Activated CD4-positive, alpha-beta T cell treated with anti-CD3 and anti-CD28 coated beads for 36 hours (primary cell): Measurements from ENCODE around the gene TACC2. TPM values are rescaled to one million over a fixed set of nuclear protein-coding genes. Genes with fewer than 3 reads are reported as not detected.

Source experiments
- ATAC-seq: fragments of 200-7000 bp; cut with Tn5 transposase; one replicate; pipeline ENCODE4 v1.10.0; 2021; ENCODE audit warnings: mild to moderate bottlenecking, moderate library complexity
- CTCF ChIA-PET: fragments of 350-600 bp; sonication (Branson Sonifier 250); formaldehyde crosslinking; loops from one replicate; lab custom pipeline; 2021; ENCODE audit warnings: antibody characterized with exemption; lab: Charles Lee
- POLR2A ChIA-PET: fragments of 350-600 bp; sonication (Branson Sonifier 250); formaldehyde crosslinking; loops from one replicate; lab custom pipeline; 2021; ENCODE audit warnings: antibody characterized with exemption, inconsistent platforms; lab: Charles Lee
- DNase-seq: peaks from one replicate; pipeline ENCODE4 v3.0.0-alpha.2; 2020
- H3K27ac Mint-ChIP-seq: one replicate; pipeline ENCODE4 v1.8.0; 2021; ENCODE audit warnings: mixed read lengths
- H3K27me3 Mint-ChIP-seq: one replicate; pipeline ENCODE4 v1.8.0; 2021; ENCODE audit warnings: mixed read lengths
- H3K36me3 Mint-ChIP-seq: one replicate; pipeline ENCODE4 v1.8.0; 2021; ENCODE audit warnings: low read depth, mixed read lengths
- H3K4me1 Mint-ChIP-seq: one replicate; pipeline ENCODE4 v1.8.0; 2021; ENCODE audit warnings: mixed read lengths
- H3K4me3 Mint-ChIP-seq: one replicate; pipeline ENCODE4 v1.8.0; 2021; ENCODE audit warnings: mild to moderate bottlenecking, moderate library complexity, mixed read lengths
- H3K9me3 Mint-ChIP-seq: one replicate; pipeline ENCODE4 v1.8.0; 2021; ENCODE audit warnings: low read depth, mixed read lengths
- intact Hi-C, 2 experiments: fragments of 100-400 bp; cut with DNase I in 1 of 2; cut with micrococcal nuclease in 1 of 2; formaldehyde crosslinking; loops; one replicate each; pipeline versions ENCODE4 v1.14.2 to v1.15.1; 2022 to 2024; cut with DNase I, micrococcal nuclease
- total RNA-seq, 2 experiments: library from RNA; stranded (reverse); gene quantifications; one replicate each; pipeline ENCODE4 v1.2.3, GENCODE V29; 2021

TACC2 gene
- total RNA-seq, 2 experiments from 2014 or later, result not detected

DNA sequence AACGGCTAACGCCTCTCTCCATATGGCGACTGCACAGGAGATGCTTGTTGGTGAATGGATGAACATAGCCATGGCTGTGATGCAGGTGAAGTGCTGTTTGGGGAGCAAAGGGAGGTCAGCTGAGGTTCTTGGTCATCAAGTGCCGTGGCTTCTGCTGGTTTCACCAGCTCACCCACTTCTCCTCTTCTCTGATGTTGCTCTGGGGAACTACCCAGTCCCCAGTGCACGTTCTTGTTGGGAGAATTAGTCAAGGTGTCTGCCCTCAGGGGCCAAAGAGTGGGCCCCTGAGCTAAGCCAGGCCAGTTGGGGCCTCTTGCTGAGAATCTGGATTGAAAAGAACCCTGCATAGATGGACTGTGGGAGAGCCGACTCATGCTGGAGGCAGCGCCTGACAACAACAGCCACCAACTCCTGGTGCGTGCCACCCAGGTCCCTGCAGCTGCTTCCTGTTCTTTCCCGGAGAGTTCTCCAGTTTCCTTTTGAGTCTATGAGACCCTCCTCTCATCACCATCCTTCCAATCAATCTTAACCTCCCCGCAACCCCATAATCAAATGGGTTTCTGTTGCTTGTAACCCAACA is 285.1 kb downstream of the TACC2 start:
- Mint-ChIP-seq H3K36me3 (no peaks in the 10 kb centered on the region), H3K27me3 (peaks cover 1% of the 10 kb centered on the region), H3K9me3 (no peaks in the 10 kb centered on the region), H3K4me3 (no peak overlapping the region), H3K27ac (no peak overlapping the region), H3K4me1 (no peaks in the 10 kb centered on the region)
- no peak for DNase-seq
- CTCF ChIA-PET, result interaction anchor here (1.5 kb wide), 1 partner anchor 25 kb away, joined by 4 read pairs; no protein-coding TSS in a partner anchor
- POLR2A ChIA-PET, result no interaction called here
- intact Hi-C loops, result no loop called here
- ATAC-seq, result no peak

DNA sequence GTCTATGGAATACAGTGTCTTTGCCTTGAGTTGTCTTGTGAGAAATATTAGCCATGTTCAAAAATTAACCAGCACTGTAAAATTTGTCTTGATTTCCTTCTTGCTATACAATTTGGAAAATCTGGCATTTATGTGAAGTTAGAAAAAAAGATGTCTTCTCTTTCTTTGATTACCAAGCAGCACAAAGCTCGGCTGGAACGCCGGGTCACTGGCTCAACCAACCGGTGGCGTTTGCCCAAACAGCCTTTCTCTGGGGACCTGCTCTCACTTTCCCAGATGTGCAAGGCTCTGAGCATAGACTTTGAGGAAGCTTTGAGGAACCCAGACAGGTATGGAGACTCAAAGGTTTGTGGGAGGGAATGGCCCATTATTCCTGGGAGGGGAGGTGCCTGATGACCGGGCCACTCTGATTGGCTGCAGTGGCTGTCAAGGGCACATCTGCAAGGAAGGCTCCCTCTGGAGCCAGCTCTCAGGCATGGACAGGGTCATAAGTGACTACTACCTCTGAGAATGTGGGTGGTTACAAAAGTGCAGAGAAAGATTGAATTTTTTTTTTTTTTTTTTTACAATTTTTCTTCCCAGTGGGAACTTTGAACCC is 287.7 kb downstream of the TACC2 start:
- H3K4me3 Mint-ChIP-seq, result no peak overlapping the region
- no peak for DNase-seq
- no peaks in the 10 kb centered on the region for H3K9me3 Mint-ChIP-seq
- no peak for ATAC-seq
- peaks cover 8% of the 10 kb centered on the region for H3K27me3 Mint-ChIP-seq
- ChIA-PET CTCF (interaction anchor here (0.8 kb wide), 1 partner anchor 9 kb away, joined by 3 read pairs; no protein-coding TSS in a partner anchor), POLR2A (no interaction called here)
- no peaks in the 10 kb centered on the region for H3K4me1 Mint-ChIP-seq
- no peak overlapping the region for H3K27ac Mint-ChIP-seq
- intact Hi-C loops, result no loop called here
- H3K36me3 Mint-ChIP-seq, result no peaks in the 10 kb centered on the region

DNA sequence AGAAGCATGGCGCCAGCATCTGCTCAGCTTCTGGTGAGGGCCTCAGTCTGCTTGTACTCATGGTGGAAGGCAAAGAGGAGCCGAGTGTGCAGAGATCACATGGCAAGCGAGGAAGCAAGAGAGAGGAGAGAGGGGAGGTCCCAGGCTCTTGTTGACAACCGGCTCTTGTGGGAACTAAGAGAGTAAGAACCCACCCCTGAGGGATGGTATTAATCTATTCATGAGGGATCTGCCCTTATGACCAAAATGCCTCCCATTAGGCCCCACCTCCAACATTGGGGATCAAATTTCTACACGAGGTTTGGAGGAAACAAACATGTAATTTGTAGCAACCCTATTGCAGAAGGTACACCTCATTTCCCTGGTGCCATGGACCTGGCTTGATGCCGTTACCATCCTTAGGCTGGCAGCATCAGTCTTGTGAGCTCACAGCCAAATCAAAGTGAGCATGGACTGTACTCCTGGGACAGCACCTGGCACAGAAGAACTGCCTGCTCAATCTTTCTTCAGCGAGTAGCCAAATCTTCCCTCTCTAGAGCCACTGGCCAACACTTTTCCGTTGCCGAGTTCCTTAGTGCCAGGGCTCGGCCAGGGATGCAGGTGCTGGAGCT is 288.7 kb downstream of the TACC2 start:
- intact Hi-C loops, result no loop called here
- no peak for DNase-seq
- Mint-ChIP-seq H3K4me3 (no peak overlapping the region), H3K9me3 (no peaks in the 10 kb centered on the region), H3K27me3 (peaks cover 15% of the 10 kb centered on the region), H3K36me3 (no peaks in the 10 kb centered on the region), H3K27ac (no peak overlapping the region), H3K4me1 (no peaks in the 10 kb centered on the region)
- no peak for ATAC-seq
- POLR2A ChIA-PET, result no interaction called here
- CTCF ChIA-PET, result interaction anchor here (0.5 to 0.8 kb wide), 2 partner anchors 10 to 39 kb away, joined by 3 read pairs; no protein-coding TSS in a partner anchor

DNA sequence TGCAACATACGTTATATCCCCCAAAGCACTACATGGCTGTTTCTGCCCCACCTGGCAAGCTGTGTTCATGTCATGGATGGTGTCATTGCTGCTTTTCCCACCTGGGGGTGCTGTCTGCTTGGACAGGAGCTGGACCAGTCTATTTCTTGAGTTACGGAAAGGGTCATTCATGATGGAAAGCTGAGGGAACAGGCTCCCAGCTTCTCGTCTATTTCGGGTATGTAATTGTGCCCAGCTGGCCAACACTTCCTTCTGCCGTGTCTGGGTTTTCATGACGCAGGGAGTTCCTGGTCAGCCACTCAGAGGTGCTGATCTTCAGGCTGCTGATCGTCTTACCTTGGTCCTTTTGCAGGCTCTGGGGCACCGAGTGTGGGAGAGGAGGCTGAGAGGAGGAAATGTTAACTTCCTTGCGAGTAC is 290.8 kb downstream of the TACC2 start:
- no peaks in the 10 kb centered on the region for H3K4me1 Mint-ChIP-seq
- POLR2A ChIA-PET, result no interaction called here
- intact Hi-C loops, result no loop called here
- CTCF ChIA-PET, result interaction anchor here (0.6 to 2.7 kb wide), 8 partner anchors 14 to 1234 kb away, joined by 3 to 15 read pairs (median 4); no protein-coding TSS in a partner anchor
- ATAC-seq (no peak), DNase-seq (peak; percentile 48)
- no peaks in the 10 kb centered on the region for H3K36me3 Mint-ChIP-seq
- no peak overlapping the region for H3K27ac Mint-ChIP-seq
- H3K9me3 Mint-ChIP-seq, result no peaks in the 10 kb centered on the region
- H3K4me3 Mint-ChIP-seq, result no peak overlapping the region
- peaks cover 13% of the 10 kb centered on the region for H3K27me3 Mint-ChIP-seq

DNA sequence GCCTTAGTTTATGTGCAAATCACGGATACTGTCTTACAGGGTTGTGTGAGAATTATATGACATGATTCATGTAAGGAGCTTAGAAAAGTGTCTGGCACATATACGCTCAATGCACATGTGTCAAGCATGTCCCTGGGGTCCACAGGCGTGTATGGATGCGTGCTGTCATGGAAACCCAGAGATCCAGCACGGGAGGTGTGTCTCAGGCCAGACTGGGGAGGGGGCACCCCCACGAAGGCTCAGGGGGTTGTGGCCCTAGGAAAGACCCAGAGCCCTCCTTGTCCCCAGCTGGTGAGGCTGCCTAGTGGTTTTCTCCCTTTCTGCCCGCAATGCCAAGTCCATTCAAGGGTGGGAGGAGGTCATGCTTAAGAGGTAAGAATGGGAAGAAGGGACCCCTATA is 291.2 kb downstream of the TACC2 start:
- no peak overlapping the region for H3K27ac Mint-ChIP-seq
- H3K4me3 Mint-ChIP-seq, result no peak overlapping the region
- H3K27me3 Mint-ChIP-seq, result peaks cover 13% of the 10 kb centered on the region
- CTCF ChIA-PET, result interaction anchor here (0.6 to 2.7 kb wide), 6 partner anchors 14 to 286 kb away, joined by 3 to 15 read pairs (median 4); no protein-coding TSS in a partner anchor
- no peaks in the 10 kb centered on the region for H3K9me3 Mint-ChIP-seq
- DNase-seq (no peak), ATAC-seq (no peak)
- H3K36me3 Mint-ChIP-seq, result no peaks in the 10 kb centered on the region
- intact Hi-C loops, result no loop called here
- POLR2A ChIA-PET, result no interaction called here
- no peaks in the 10 kb centered on the region for H3K4me1 Mint-ChIP-seq

DNA sequence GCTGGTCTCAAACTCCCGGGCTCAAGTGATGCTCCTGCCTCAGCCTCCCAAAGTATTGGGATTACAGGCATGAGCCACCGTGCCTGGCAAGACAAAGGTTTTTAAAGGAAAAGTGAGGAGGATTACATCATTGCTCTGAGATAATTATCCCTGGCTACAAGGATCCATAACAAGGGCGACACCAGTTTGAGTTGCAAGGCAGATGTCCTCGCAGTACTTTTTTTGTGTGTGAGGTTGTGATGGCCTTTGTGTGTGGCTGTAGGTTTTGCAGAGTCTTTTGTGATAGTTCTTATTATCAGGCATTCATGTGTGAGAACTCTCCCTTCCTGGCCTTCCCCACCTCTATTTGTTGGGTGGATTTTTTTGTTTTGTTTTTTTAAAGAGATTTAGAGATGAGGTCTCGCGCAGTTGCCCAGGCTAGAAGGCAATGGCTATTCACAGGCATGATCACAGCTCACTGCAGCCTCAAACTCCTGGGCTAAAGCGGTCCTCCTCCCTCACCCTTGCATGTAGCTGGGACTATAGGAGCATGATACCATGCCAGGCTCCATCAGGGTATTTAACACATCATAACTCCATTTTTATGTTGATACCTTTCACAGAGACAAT is 292.2 kb downstream of the TACC2 start:
- no peak overlapping the region for H3K4me3 Mint-ChIP-seq
- H3K27ac Mint-ChIP-seq, result no peak overlapping the region
- CTCF ChIA-PET, result interaction anchor here (2.7 kb wide), 1 partner anchor 153 kb away, joined by 15 read pairs; no protein-coding TSS in a partner anchor
- no peaks in the 10 kb centered on the region for H3K9me3 Mint-ChIP-seq
- H3K4me1 Mint-ChIP-seq, result no peaks in the 10 kb centered on the region
- POLR2A ChIA-PET, result no interaction called here
- H3K36me3 Mint-ChIP-seq, result no peaks in the 10 kb centered on the region
- intact Hi-C loops, result no loop called here
- peaks cover 13% of the 10 kb centered on the region for H3K27me3 Mint-ChIP-seq
- ATAC-seq (no peak), DNase-seq (no peak)

DNA sequence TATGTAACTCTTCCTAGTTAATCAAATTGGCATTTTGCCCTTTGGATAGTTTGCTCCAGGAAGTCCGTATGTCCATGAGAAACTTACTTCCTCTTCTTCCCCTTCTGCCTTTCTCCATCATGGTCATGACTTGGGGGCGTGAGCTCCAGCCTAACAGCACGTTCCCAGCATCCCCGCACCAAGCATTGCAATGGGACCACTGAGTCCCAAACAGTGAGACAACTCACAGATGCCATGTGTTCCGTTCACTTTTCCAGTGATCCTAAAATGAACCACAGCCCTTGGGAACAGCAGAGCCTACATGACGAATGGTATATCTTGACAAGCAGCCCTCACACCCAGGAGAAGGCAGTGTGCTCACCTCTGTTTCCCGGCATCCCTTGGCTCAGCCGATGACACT is 292.8 kb downstream of the TACC2 start:
- no peak overlapping the region for H3K4me3 Mint-ChIP-seq
- ATAC-seq, result no peak
- peaks cover 13% of the 10 kb centered on the region for H3K27me3 Mint-ChIP-seq
- DNase-seq, result no peak
- intact Hi-C loops, result no loop called here
- no peak overlapping the region for H3K27ac Mint-ChIP-seq
- H3K36me3 Mint-ChIP-seq, result no peaks in the 10 kb centered on the region
- POLR2A ChIA-PET, result no interaction called here
- CTCF ChIA-PET, result no interaction called here
- no peaks in the 10 kb centered on the region for H3K9me3 Mint-ChIP-seq
- no peaks in the 10 kb centered on the region for H3K4me1 Mint-ChIP-seq

DNA sequence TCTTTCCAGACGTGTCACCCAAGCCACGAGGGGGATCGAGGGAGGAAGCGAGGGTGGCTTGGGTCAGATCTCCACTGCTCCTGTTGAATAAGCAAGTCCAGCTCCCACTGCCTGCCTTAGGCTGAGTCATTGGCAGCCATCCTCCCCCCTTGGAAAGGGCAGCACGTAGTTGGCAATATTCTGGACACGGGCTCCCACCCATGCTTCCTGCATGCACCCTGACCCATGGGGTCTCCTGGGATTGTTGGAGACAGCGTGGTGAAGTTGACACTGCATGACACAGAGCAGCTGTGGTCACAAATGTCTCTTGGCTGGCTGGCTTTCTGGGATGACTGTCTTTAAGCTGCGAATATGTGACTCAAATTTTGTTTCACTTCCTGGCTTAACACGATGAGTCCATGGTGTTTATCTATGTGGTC is 293.3 kb downstream of the TACC2 start:
- CTCF ChIA-PET, result no interaction called here
- H3K27ac Mint-ChIP-seq, result no peak overlapping the region
- no peaks in the 10 kb centered on the region for H3K4me1 Mint-ChIP-seq
- POLR2A ChIA-PET, result no interaction called here
- DNase-seq, result no peak
- ATAC-seq, result no peak
- intact Hi-C loops, result no loop called here
- H3K36me3 Mint-ChIP-seq, result no peaks in the 10 kb centered on the region
- no peak overlapping the region for H3K4me3 Mint-ChIP-seq
- peaks cover 13% of the 10 kb centered on the region for H3K27me3 Mint-ChIP-seq
- no peaks in the 10 kb centered on the region for H3K9me3 Mint-ChIP-seq

DNA sequence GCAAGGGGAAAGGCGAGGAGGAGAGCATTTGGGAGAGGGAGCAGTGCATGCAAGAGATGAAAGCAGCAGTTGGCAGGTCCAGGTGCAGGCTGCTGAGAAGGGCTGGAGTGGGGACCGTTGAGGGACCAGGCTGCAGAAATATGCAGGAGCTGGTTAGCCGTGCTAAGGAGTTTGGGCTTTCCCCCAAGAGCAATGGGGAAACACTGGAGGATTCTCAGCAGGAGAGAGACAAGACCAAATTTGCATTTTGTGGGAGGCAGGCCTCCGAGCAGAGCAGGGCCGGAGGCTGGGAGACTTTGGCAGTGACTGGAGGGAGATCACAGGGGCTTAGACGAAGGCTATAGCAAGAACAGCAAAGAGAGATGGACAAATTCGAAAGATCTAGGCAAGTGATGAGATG is 293.9 kb downstream of the TACC2 start:
- POLR2A ChIA-PET, result no interaction called here
- Mint-ChIP-seq H3K27me3 (peaks cover 14% of the 10 kb centered on the region), H3K27ac (no peak overlapping the region), H3K4me1 (no peaks in the 10 kb centered on the region), H3K4me3 (no peak overlapping the region), H3K36me3 (no peaks in the 10 kb centered on the region), H3K9me3 (no peaks in the 10 kb centered on the region)
- CTCF ChIA-PET, result no interaction called here
- ATAC-seq, result no peak
- no peak for DNase-seq
- intact Hi-C loops, result no loop called here

DNA sequence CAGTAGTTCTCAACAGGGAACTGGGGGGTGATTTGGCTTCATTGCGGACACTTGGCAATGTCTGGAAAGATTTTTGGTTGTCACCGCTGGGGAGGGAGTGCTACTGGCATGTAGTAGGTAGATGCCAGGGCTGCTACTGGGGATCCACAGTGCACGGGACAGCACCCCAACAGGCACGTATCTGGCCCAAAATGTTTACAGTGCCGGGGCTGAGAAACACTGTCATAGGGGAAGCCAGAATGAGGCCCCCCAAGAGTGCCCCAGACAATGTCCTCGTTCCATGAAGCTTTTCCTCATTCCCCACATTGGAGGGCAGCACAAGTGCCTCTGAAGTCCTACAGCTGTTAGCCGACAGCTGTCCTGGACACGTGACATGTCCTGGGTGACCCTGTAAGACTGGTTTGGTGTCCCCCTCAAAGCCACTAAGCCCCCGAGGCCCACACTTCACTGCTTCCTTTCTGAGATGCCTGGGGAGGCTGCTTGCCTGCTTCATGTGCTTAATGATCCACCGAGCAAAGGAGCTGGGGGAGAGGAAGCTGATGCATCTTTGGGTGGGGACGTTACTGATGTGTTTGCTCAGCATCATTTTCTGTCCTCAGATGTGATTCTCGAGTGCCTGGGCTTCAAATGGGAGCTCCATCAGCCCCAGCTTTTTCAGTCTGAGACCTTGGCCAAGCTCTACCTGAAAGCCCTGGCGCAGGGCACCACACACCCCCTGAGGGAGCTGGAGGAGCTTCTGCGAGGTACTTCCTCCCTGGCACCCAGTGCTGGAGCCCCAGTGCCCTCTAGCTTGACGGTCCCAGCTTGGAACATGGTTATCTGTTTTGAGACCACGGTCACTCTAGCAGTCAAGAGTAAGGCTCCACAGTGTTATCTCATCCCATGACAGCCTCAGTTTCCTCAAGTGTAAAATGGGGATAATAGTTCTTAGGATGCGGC is 296.8 kb downstream of the TACC2 start:
- Mint-ChIP-seq H3K9me3 (no peaks in the 10 kb centered on the region), H3K4me1 (no peaks in the 10 kb centered on the region), H3K36me3 (no peaks in the 10 kb centered on the region), H3K4me3 (no peak overlapping the region), H3K27ac (no peak overlapping the region), H3K27me3 (peaks cover 12% of the 10 kb centered on the region)
- no peak for ATAC-seq
- intact Hi-C loops, result no loop called here
- ChIA-PET POLR2A (no interaction called here), CTCF (interaction anchor here (0.6 to 1.2 kb wide), 2 partner anchors 13 to 477 kb away, joined by 3 to 7 read pairs; no protein-coding TSS in a partner anchor)
- no peak for DNase-seq

DNA sequence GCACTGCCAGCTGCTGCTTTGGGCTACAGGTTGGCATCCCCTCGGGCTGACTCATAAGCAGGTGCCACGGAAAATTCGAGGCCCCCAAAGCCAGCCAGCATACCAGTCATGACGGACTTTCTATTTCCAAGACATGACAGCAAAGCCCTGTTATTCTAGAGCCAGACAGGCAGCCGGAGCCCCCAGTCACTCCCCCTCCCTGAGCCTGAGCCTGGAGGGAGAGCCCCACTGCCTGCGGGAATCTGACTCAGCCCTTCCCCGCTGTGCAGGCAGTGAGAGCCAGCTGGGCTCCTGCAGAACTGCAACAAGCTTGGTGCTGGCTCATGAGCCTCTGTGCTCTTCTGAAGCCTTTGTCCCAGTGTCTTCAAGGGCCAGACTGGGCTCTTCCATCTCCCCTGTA is 297.9 kb downstream of the TACC2 start:
- POLR2A ChIA-PET, result no interaction called here
- peaks cover 9% of the 10 kb centered on the region for H3K27me3 Mint-ChIP-seq
- no peak overlapping the region for H3K27ac Mint-ChIP-seq
- no peaks in the 10 kb centered on the region for H3K9me3 Mint-ChIP-seq
- H3K36me3 Mint-ChIP-seq, result no peaks in the 10 kb centered on the region
- H3K4me1 Mint-ChIP-seq, result no peaks in the 10 kb centered on the region
- CTCF ChIA-PET, result interaction anchor here (0.6 kb wide), 1 partner anchor 488 kb away, joined by 3 read pairs; no protein-coding TSS in a partner anchor
- no peak for ATAC-seq
- intact Hi-C loops, result no loop called here
- no peak for DNase-seq
- H3K4me3 Mint-ChIP-seq, result no peak overlapping the region
